Measurements from ENCODE around the gene OR6J1. TPM values are rescaled to one million over a fixed set of nuclear protein-coding genes. Genes with fewer than 3 reads are reported as not detected.

Gene OR6J1
- total and polyA plus RNA-seq, 2 of the 13 experiments (the other 11 are each of a cell fraction or from before 2014, with no cell fraction given): not detected

DNA sequence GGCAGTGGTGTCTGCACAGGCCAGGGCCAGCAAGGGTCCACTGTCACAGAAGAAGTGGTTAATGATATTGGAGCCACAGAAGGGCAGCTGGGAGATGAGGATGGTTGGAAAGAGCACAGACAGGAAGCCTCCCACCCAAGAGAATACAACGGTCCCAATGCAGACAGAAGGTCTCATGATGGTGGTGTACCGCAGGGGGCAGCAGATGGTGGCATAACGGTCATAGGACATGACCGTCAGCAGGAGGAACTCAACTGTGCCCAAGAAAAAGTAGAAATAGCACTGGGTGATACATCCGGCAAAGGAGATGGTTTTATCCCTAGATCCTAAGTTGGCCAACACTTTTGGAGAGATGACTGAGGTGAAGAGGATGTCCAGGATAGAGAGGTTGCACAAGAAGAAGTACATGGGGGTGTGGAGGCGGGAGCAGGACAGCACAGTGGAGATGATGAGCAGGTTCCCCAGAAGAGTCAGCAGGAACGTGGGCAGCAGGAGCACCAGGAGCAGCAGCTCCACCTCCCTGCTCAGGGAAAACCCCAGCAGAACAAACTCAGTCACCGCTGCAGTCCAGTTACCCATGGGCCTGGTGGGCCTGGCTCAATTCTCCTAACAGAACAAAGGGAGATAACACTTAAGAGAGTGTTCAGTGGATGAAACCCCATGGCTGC lies 9.8 kb downstream of the OR6J1 start:
- Histone ChIP-seq H3K79me2 (ENCODE audit: insufficient read depth, low read length) (no peaks in the 10 kb centered on the region), H3K9me3 (ENCODE audit: low read length) (no peaks in the 10 kb centered on the region), H3K9ac (ENCODE audit: insufficient read depth, low read depth, low read length) (no peak overlapping the region), H3K27ac (ENCODE audit: extremely low read length, insufficient read depth, low read length) (no peak overlapping the region), H3K36me3 (replicated peaks in 1 of 2; ENCODE audit: control insufficient read depth in 1 of 2, insufficient read depth in 2 of 2, low read length in 2 of 2) (no peaks in the 10 kb centered on the region), H4K20me1 (ENCODE audit: insufficient read depth, low read length) (no peaks in the 10 kb centered on the region), H3K27me3 (ENCODE audit: control insufficient read depth in 1 of 2, insufficient read depth in 2 of 2, low read length in 2 of 2) (no peaks in the 10 kb centered on the region; a peak in 2 of 5 replicates), H2AFZ (ENCODE audit: low read length) (no peak overlapping the region), H3K4me3 (replicated peaks in 1 of 3; ENCODE audit: insufficient read depth in 1 of 3, low read depth in 2 of 3, low read length in 3 of 3) (no peak overlapping the region), H3K4me1 (ENCODE audit: insufficient read depth, low read length) (peaks cover 6% of the 10 kb centered on the region), H3K4me2 (ENCODE audit: low read depth, low read length) (no peak overlapping the region)
- no TSS peak for BruUV-seq (replicated peaks)
- FAIRE-seq (no peak), ATAC-seq (peak; percentile 72), DNase-seq (ENCODE audit: low spot score) (no peak)
- 21% methylated on average over 8 of the region's 8 CpGs for WGBS (ENCODE audit: low lambda C conversion rate)
- in situ Hi-C loops (cut with HindIII; ENCODE audit: extremely low pct_ligation_motif_present, low pct_unique_long_range_greater_than_20kb) (no loop called here), intact Hi-C loops (cut with micrococcal nuclease; ENCODE audit: unreplicated experiment) (no loop called here)
- TF ChIP-seq NRL (CRISPR knock-in tag; IDR thresholded peaks at IDR 0.05; ENCODE audit: borderline replicate concordance) (0 out of 2 replicates have a peak, but pooled peaks have one; percentile 28), ZNF572 (CRISPR knock-in tag; IDR thresholded peaks at IDR 0.05) (0 out of 2 replicates have a peak, but pooled peaks have one; percentile 61), ZNF282 (IDR thresholded peaks at IDR 0.05; ENCODE audit: partially characterized antibody) (no peak)
- TF ChIP-seq, protein P1, sequence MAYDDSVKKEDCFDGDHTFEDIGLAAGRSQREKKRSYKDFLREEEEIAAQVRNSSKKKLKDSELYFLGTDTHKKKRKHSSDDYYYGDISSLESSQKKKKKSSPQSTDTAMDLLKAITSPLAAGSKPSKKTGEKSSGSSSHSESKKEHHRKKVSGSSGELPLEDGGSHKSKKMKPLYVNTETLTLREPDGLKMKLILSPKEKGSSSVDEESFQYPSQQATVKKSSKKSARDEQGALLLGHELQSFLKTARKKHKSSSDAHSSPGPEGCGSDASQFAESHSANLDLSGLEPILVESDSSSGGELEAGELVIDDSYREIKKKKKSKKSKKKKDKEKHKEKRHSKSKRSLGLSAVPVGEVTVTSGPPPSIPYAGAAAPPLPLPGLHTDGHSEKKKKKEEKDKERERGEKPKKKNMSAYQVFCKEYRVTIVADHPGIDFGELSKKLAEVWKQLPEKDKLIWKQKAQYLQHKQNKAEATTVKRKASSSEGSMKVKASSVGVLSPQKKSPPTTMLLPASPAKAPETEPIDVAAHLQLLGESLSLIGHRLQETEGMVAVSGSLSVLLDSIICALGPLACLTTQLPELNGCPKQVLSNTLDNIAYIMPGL (CRISPR knock-in tag; IDR thresholded peaks at IDR 0.05; ENCODE audit: borderline replicate concordance in 1 of 2, low read depth in 1 of 2): no peak
- TF ChIP-seq, protein P2, sequence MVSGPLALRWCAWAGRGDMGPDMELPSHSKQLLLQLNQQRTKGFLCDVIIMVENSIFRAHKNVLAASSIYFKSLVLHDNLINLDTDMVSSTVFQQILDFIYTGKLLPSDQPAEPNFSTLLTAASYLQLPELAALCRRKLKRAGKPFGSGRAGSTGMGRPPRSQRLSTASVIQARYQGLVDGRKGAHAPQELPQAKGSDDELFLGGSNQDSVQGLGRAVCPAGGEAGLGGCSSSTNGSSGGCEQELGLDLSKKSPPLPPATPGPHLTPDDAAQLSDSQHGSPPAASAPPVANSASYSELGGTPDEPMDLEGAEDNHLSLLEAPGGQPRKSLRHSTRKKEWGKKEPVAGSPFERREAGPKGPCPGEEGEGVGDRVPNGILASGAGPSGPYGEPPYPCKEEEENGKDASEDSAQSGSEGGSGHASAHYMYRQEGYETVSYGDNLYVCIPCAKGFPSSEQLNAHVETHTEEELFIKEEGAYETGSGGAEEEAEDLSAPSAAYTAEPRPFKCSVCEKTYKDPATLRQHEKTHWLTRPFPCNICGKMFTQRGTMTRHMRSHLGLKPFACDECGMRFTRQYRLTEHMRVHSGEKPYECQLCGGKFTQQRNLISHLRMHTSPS (CRISPR knock-in tag; IDR thresholded peaks at IDR 0.05; ENCODE audit: low read depth): no peak
- ChIA-PET CTCF (ENCODE audit: low intra/inter-chr PET ratio, low total read pairs) (no interaction called here), POLR2A (interaction anchor here (2.1 kb wide), 1 partner anchor 45 kb away, joined by 9 read pairs; the partner anchor contains the start of gene DAD1)
